HUES64 (cell line): ENCODE measurements around the gene ZBTB1.

Experiments
- H3K27ac ChIP-seq: 2 replicates; pipeline ENCODE4 v1.7.0; 2013; ENCODE audit warnings: low read depth, low read length, inconsistent platforms
- H3K27me3 ChIP-seq: 2 replicates; pipeline ENCODE4 v1.6.1; 2013; ENCODE audit warnings: mild to moderate bottlenecking, low read length; ENCODE audit not compliant: insufficient read depth
- H3K36me3 ChIP-seq: 2 replicates; pipeline ENCODE4 v1.6.1; 2013; ENCODE audit warnings: mild to moderate bottlenecking, low read length; ENCODE audit not compliant: insufficient read depth
- H3K4me1 ChIP-seq: 2 replicates; pipeline ENCODE4 v1.6.1; 2013; ENCODE audit warnings: mild to moderate bottlenecking, low read length, moderate library complexity; ENCODE audit not compliant: insufficient read depth
- H3K4me3 ChIP-seq: 2 replicates; pipeline ENCODE4 v1.5.1; 2013; ENCODE audit warnings: mild to moderate bottlenecking, low read length, moderate library complexity
- H3K9ac ChIP-seq: 2 replicates; pipeline ENCODE4 v1.6.1; 2013; ENCODE audit warnings: mild to moderate bottlenecking, low read depth, low read length
- H3K9me3 ChIP-seq: 2 replicates; pipeline ENCODE4 v1.6.1; 2013; ENCODE audit warnings: low read depth, low read length; ENCODE audit not compliant: insufficient read depth
- whole genome bisulfite sequencing: fragments of 150-250, 120-280 bp; methylation state at CpG from one replicate; pipeline ENCODE4 v1.1.7; 2013; ENCODE audit warnings: missing lambda C conversion rate; 5-methylcytosine and 5-hydroxymethylcytosine counted together

Gene ZBTB1

DNA sequence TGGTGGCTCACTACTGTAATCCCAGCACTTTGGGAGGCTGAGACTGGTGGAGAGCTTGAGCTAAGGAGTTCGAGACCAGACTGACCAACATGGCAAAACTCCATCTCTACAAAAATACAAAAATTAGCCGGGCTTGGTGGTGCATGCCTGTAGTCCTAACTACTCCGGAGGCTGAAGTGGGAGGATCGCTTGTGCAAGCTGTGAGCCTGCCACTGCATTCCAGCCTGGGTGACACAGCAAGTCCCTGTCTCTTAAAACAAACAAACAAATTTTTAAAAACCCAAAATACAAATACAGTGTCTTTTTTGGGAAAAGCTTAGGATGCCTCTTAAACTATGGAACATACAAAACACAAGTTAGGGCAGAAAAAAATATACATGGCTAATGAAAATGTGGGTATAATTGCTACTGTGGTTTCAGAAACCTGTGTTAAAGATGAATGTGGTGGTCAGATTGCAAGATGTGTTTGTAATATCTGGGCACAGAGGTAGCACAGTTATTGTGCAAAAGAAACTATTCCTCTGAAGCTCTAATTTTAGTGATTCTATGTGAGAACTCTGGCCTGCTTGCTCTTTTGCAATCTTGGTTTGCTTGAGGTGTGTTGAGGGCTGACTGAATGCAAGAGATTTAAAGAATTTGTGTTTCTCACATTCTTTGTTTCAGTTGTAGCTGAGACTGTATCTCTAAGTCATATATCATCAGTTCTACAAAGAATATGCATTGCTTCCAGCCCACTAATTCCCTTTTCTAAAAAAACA, 32.1 kb downstream of the ZBTB1 start:
- Histone ChIP-seq H3K9ac (no peak overlapping the region), H3K4me3 (no peak overlapping the region), H3K4me1 (peaks cover 3% of the 10 kb centered on the region; the same call in 1 of the 2 replicates), H3K9me3 (no peaks in the 10 kb centered on the region), H3K27me3 (peaks cover 11% of the 10 kb centered on the region), H3K36me3 (no peaks in the 10 kb centered on the region), H3K27ac (no peak overlapping the region)
- WGBS, result 87% methylated on average over 4 of the region's 4 CpGs

DNA sequence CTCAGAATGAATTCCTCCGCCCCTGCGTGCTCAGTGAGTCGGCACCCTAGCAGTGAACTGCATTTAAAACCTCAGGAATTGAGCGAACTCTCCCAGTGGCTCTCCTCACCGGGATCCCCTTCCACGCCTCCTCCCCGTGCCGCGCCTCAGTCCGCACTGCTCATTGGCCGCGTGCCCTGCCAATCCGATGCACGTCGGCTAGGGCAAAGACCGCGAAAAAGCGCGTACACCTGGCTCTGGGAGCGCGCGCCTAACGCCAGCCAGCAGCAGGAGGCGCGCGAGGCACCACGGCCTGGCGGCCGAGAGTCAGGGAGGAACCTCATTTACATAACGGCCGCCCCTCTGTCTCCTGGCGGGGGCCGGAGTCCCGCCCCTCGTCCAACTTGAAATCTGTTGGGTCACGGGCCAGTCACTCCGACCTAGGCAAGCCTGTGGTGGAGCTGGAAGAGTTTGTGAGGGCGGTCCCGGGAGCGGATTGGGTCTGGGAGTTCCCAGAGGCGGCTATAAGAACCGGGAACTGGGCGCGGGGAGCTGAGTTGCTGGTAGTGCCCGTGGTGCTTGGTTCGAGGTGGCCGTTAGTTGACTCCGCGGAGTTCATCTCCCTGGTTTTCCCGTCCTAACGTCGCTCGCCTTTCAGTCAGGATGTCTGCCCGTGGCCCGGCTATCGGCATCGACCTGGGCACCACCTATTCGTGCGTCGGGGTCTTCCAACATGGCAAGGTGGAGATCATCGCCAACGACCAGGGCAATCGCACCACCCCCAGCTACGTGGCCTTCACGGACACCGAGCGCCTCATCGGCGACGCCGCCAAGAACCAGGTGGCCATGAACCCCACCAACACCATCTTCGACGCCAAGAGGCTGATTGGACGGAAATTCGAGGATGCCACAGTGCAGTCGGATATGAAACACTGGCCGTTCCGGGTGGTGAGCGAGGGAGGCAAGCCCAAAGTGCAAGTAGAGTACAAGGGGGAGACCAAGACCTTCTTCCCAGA, 35.9 kb downstream of the ZBTB1 start, which contains the start of gene HSPA2:
HSPA2 (plus strand) TSS at position 534 of the 995 bp plus-strand sequence; CDS start at position 643, 109 bp downstream.
- peak within 1 kb of the TSS; percentile 67 for H3K9ac ChIP-seq
- peaks cover 35% of the 10 kb centered on the region for H3K27me3 ChIP-seq
- no peaks in the 10 kb centered on the region for H3K36me3 ChIP-seq
- H3K9me3 ChIP-seq, result no peaks in the 10 kb centered on the region
- peak within 1 kb of the TSS; percentile 76 for H3K4me3 ChIP-seq
- peak within 1 kb of the TSS; percentile 94 for H3K27ac ChIP-seq
- WGBS, result 41% methylated on average over 79 of the region's 79 CpGs
- peaks cover 22% of the 10 kb centered on the region for H3K4me1 ChIP-seq

- Histone ChIP-seq H3K27me3 (peaks cover 35% of the 10 kb centered on the region), H3K9ac (no peak overlapping the region; the same call in 1 of the 2 replicates), H3K4me1 (peaks cover 24% of the 10 kb centered on the region), H3K36me3 (no peaks in the 10 kb centered on the region), H3K27ac (no peak overlapping the region), H3K9me3 (no peaks in the 10 kb centered on the region), H3K4me3 (peak overlapping the region; percentile 76)
- 95% methylated on average over 73 of the region's 73 CpGs for whole genome bisulfite sequencing
Measured at GRCh38 chr14:64541261-64541971, 36.8 kb downstream of the ZBTB1 start.

- peak overlapping the region; percentile 41 for H3K9ac ChIP-seq
- H3K4me3 ChIP-seq, result peak overlapping the region; percentile 76
- 75% methylated on average over 61 of the region's 61 CpGs for WGBS
- H3K9me3 ChIP-seq, result no peaks in the 10 kb centered on the region
- H3K4me1 ChIP-seq, result peaks cover 24% of the 10 kb centered on the region
- H3K27me3 ChIP-seq, result peaks cover 35% of the 10 kb centered on the region
- no peaks in the 10 kb centered on the region for H3K36me3 ChIP-seq
- no peak overlapping the region for H3K27ac ChIP-seq
Measured at GRCh38 chr14:64541972-64542835, 37.6 kb downstream of the ZBTB1 start.

DNA sequence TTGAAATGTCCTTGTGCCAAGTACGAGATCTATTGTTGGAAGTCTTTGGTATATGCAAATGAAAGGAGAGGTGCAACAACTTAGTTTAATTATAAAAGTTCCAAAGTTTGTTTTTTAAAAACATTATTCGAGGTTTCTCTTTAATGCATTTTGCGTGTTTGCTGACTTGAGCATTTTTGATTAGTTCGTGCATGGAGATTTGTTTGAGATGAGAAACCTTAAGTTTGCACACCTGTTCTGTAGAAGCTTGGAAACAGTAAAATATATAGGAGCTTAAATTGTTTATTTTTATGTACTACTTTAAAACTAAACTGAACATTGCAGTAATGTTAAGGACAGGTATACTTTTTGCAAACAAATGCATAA, 38.2 kb downstream of the ZBTB1 start:
- Histone ChIP-seq H3K27ac (no peak overlapping the region), H3K4me1 (peaks cover 24% of the 10 kb centered on the region), H3K27me3 (peaks cover 35% of the 10 kb centered on the region), H3K9me3 (no peaks in the 10 kb centered on the region), H3K9ac (peak overlapping the region; percentile 41; the same call in 1 of the 2 replicates), H3K36me3 (no peaks in the 10 kb centered on the region), H3K4me3 (peak overlapping the region; percentile 76)
- WGBS, result 67% methylated on average over 4 of the region's 4 CpGs

GRCh38 chr14:64544607-64545312, 40.2 kb downstream of the ZBTB1 start:
- peaks cover 27% of the 10 kb centered on the region for H3K4me1 ChIP-seq
- H3K27me3 ChIP-seq, result peaks cover 52% of the 10 kb centered on the region
- no peaks in the 10 kb centered on the region for H3K36me3 ChIP-seq
- H3K9ac ChIP-seq, result no peak overlapping the region
- WGBS, result 55% methylated on average over 3 of the region's 5 CpGs
- peak overlapping the region; percentile 63; the same call in 1 of the 2 replicates for H3K27ac ChIP-seq
- H3K9me3 ChIP-seq, result no peaks in the 10 kb centered on the region
- H3K4me3 ChIP-seq, result peak overlapping the region; percentile 76

- no peaks in the 10 kb centered on the region for H3K9me3 ChIP-seq
- no peak overlapping the region for H3K9ac ChIP-seq
- peaks cover 40% of the 10 kb centered on the region for H3K27me3 ChIP-seq
- no peak overlapping the region for H3K27ac ChIP-seq
- no peaks in the 10 kb centered on the region for H3K36me3 ChIP-seq
- peaks cover 24% of the 10 kb centered on the region for H3K4me1 ChIP-seq
- 100% methylated on average over 1 of the region's 1 CpG for WGBS
- peak overlapping the region; percentile 62; the same call in 1 of the 2 replicates for H3K4me3 ChIP-seq
Measured at GRCh38 chr14:64549016-64549415, 44.4 kb downstream of the ZBTB1 start.

GRCh38 chr14:64549791-64550620, 45.4 kb downstream of the ZBTB1 start, which contains the start of gene PPP1R36:
Gene PPP1R36, plus strand, starts transcription at chr14:64549961. Its CDS starts 37 bp downstream, at chr14:64549998.
- Histone ChIP-seq H3K27me3 (peaks cover 39% of the 10 kb centered on the region), H3K27ac (no peak within 1 kb of the TSS), H3K4me1 (peaks cover 14% of the 10 kb centered on the region), H3K9ac (0 out of 2 replicates have a peak within 1 kb of the TSS, but pooled peaks have one; percentile 50), H3K9me3 (no peaks in the 10 kb centered on the region), H3K4me3 (peak within 1 kb of the TSS; percentile 62), H3K36me3 (no peaks in the 10 kb centered on the region)
- WGBS, result 5% methylated on average over 52 of the region's 54 CpGs
